HG03135 (cell line): ENCODE results near the gene GDAP2.
"Not testable (repeated sequence)": the region's sequence is repeated elsewhere in the genome, so short reads cannot be mapped to it uniquely, and the experiment has no call there.

ENCODE experiments used
- ATAC-seq: cut with Tn5 transposase; IDR thresholded peaks from one replicate; pipeline ENCODE4 v1.9.1; 2021; ENCODE audit warnings: mild to moderate bottlenecking, moderate library complexity; ENCODE audit not compliant: unreplicated experiment

GDAP2 gene

DNA sequence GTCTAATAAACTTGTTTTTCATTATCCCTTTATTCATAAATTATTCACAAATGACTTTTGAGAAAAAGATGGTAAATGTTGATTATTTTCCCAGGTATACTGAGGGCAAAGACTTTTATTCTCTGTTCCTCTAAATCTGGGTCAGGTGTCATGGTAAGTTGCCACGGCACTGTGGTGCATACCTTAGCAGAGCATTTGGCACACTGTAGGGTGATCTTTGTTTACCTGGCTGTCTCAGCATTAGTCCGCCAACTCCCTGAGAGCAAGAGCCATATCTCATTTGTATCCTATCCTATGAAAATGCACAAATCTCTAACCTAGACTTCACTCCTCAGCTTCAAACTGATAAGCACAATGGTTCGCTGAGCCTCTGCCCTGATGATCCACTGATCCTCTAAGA is 24.9 kb downstream of the GDAP2 start:
- no peak for ATAC-seq

DNA sequence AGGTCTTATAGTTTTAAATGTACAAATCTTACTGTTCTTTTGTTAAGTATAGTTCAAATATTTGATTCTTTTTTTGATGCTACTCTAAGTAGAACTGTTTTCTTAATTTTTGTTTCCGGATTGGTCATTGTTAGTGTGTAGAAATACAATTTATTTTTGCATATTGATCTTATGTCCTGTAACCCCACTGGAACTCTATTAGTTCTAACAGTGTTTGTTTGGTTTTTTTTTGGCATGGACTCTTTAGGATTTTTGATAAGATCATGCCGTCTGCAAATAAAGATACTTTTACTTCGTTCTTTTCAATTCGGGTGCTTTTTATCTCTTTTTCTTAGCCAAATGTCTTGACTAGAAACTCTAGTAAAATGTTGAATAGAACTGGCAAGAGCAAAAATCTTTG is 26.5 kb downstream of the GDAP2 start:
- no peak for ATAC-seq

DNA sequence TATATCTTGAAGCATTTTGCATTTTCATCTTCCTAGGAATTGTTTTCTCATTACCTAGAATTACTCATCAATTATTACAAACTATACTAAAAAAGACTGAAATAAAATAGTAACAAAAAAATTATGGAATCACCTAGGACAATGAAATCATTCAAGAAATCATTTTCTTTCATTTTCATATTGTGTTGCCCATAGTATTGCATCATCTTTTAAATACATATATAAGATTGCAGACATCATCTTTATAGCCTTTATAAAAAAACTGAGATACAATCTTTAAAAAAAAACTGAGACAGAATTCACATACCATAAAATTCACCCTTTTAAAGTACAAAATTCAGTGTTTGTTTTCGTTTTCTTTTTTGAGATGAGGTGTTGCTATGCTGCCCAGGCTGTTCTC is 29.6 kb downstream of the GDAP2 start:
- ATAC-seq, result no peak

DNA sequence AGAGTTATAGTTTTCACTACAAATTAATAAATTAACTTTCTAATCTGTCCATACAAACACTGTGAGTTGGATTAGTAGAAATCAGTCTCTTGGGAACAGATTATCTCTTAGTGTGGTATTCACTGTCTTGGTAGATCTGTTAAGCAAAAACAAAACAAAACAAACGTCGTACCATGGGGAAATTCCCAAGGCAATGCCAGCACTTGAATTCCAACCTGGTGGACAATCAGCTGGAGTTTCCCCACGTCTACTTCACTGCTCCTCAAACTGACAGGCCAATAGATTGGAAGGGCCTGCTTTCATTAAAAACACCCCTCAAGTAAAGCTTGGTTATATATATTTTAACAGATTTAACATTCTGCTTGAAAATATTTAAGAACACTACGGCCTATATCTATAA is 31.9 kb downstream of the GDAP2 start:
- no peak for ATAC-seq

DNA sequence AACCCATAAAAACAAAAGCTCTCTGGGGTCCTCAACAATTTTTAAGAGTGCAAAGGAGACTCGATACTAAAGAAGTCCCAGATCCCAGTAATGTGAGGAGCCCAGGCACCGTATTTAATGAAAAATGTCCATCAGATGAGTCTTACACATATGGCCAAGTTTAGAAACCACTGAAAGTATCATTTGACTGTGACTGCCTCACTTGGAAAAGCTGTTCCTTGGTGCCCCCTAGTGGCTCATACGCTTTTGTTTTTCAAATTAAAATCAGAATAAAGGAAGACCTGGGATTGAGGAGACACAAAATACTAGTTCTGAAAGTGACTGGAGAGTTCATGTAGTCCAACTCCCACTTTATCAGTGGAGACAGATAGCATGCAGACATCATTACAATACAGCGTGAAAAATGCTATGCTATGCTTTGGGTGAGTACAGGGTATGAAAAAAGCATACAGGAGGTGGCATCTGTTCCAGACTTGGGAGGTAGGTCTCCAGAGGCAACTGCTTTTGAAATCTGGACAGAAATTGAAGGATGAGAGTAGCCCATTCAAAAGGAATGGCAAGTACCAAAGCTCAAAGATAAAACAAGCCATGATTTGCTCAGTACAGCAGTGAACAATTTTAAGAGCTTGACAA is 33.8 kb downstream of the GDAP2 start:
- peak; percentile 75 for ATAC-seq

DNA sequence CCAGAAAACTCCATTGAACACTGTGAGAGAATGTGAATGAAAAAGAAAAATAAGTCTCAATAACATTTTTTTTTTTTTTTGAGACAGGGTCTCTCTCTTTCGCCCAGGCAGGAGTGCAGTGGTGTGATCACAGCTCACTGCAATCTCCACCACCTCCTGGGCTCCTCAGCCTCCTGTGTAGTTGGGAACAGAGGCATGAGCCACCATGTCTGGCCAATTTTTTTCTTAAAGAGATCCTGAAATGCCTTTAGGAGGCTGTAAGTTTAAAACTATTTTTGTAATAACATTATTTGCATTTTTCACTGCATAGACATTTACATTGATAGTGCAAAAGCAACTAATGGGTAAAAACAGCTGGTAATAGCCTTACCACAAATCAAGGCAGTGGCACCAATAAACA is 35.3 kb downstream of the GDAP2 start:
- no peak for ATAC-seq

DNA sequence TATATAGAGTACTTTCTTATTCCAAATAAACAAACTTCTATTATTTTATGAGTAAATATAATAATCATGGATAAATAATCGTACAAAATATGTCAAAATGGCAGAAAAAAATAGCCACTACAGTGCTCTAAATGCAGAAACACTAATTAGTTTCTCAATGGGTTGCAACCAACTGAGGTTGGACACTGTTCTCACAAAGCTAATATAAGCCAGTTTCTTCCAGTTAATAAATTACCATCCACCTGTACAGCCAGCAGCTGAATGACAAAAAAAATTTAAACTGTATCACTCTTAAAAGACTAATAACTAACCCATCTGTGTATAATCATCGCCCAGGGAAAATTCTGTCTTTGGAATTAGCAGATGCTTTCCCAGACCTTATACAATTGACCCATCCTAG is 36.9 kb downstream of the GDAP2 start:
- no peak for ATAC-seq

DNA sequence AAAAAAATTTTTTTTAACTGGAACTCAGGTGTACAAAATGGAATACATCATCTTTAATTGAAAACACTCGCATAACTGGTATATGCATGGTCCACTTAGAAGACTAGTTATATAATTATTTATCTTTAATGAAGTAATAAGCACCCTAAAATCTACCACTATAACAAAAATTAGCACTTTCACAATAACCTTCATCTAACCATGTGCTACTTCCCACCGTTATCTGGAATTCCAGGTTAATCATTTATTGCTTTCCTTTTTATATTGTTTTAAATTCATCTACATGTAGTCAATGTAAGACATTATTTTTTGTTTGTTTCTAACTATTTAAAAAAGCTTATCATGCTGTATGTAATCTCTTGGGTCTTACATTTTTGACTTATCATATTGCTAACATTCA is 39.0 kb downstream of the GDAP2 start:
- no peak for ATAC-seq

DNA sequence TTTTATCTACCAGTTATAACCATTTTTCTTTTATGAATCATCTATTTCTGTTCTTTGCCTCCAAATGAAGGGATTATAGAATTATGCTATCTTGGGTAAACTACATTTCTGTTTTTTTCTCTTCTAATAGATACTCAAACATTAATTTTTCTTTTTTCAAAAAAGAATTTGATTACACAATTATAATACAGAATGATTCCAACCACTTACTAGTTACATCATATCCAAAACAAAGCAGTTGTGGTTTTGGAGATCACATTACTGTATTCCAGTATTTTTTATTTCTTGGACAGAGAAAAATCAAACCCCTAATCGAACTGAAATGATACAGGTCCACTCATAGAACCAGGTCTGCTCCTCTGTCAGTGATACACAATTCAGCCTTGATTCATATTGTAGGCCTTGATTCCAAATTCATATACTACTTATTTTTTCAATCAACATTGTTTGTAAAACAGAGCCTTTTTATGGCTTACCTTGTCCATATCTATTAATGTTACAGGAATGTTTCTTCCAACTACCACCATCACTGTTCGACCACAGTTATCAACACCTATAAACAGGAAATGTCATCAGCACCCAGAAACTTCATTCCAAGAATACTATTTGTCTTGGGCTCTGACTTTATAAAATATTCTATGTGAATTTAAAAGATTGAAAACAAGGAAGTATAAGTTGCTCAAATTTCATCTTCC is 43.2 kb downstream of the GDAP2 start:
- no peak for ATAC-seq

DNA sequence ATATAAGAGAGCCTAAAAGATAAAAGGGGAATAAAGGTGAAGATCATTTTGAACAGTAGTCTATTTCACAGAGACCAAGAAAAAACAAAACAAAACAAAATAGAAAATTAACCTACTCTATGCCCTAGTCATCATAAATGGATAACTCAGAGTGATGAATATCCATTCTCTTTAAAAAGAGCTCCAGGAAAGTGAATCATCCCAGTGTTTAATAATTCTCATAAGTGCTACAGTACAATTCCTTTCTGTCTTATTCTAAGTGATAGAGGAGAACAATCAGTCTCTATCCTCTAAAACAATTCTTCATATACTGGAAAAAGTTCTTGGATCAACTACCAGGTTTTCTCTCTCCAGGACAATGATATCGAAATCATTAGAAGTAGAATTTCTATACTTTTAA is 45.8 kb downstream of the GDAP2 start:
- ATAC-seq, result no peak

DNA sequence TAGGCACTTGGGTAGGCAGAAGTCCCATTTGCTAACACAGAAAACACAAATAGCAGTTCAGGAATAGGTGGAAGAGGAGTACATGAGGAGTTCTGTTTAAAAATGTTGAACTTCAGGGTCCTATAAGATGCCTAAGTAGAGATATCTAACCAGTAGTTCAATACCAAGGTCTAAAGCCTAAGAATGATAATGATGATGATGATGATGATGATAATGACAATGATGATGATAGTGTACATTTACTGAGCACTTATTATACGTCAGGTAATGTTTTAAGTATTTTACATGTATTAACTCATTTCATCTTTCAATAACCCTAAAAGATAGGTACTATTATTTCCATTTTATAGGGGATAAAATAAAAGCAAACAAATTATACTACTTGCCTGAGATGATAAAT is 50.1 kb downstream of the GDAP2 start:
- ATAC-seq, result no peak

DNA sequence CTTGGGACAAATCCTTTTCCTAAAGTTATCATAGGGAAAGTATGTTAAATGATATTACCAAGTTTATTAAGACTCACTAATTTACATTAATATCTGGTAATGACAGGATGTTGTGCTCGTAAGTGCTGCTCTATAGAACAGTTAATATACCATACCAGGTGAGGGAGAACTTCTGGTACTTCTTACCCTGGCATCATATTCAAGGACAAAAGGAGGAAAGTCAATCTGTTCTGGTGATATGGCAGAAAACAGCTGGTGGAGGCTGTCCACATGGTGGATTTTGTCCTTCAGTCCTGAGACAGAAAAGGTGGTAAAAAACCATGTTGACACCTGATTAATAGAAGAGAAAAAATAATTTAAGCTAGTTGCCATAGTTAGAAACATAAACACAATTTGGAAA is 51.6 kb downstream of the GDAP2 start:
- ATAC-seq, result no peak

DNA sequence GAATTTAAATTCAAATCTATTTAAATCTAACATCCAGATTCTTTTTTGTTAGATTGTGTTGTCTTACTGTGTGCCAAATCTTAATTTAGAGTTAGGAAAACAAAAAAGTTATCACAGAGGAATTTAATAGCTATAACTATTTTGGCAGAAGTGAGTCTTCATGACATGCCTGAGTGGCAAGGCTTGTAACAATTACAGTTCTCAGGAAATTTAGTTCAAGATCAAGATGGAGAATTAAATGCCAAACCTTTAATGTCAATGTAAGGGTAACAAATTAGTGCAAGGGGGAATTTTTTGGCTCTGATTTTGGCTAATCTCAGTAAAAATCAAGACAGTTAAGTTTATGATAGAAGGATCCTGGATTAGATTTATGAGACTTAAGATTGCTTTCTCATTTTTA is 58.4 kb downstream of the GDAP2 start:
- no peak for ATAC-seq

DNA sequence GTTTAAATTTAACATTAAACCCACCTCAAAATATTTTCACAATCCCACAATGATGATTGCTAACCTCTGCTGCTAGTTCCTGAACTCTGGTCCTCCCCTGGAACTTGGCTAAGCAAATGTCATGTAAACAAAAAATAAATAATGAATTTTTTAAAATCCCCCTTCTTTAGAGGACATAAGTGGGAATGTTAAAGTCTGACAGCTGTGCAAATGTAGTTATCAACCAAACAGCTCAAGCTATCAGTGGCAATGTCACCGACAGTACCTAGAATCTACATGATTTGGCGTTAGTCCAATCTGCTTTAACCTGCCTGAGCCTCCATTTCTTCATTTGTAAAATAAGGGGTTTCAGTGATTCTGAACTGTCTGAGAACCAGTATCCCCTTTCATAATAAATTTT is 67.7 kb downstream of the GDAP2 start:
- ATAC-seq, result no peak

DNA sequence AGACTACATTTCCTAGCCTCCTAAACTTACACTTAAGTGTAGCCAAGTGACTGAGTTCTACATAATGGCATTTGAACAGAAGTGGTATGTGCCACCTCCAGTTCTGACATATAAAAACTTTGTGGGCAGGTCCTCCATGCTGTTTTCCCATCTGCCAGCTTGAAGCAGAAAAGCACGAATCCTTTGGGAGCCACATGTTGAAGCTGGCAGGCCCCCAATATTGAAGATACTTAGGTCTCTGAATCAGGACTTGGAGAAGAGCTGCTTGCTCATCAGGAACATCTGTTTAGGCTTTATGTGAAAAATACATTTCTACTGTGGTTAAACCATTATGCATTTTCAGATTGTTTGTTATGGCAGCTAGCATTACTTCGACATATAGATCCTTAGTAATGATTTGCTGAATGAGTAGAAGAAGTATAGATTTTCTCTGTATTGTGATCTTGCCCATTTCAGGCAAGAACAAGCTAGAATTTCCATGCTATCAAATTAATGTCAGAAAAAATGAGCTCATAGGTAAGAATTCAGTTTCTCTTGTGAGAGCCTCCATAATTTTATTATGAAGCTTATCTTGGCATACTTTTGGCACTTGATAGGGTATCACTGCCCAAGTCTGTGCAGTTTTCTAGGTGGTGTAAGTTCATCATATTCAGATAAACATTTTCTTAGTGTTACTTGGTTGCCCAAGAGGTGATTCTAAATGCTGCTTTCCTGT is 68.4 kb downstream of the GDAP2 start:
- ATAC-seq, result no peak

DNA sequence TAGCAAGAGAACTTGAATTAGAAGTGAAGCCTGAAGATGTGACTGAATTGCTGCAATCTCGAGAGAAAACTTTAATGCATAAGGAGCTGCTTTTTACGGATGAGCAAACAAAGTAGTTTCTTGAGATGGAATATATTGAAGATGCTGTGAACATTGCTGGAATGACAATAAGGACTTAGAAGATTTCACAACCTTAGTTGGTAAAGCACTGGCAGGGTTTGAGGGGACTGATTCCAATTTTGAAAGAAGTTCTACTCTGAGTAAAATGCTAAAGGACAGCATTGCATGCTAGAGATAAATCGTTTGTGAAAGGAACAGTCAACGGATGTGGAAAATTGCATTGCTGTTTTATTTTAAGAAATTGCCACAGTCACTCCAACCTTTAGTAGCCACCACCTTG is 69.5 kb downstream of the GDAP2 start:
- no peak for ATAC-seq

DNA sequence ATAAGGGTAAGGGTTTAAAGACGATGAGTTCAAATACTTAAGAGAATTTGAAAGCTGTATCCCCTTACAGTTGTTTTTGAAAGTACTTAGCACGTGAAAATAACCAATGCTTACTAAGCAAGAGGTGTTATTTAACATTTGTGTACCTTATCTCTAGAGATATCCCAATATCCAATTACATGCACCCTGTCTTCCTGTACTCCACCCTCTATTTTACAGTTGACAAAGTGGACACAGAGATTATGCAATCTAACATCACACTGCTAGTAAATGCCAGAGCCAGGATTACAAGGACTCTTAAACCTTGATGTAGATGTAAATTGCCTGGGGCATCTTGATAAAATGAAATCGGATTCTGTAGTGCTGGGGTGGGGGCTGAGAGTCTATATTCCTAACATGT is 72.0 kb downstream of the GDAP2 start:
- no peak for ATAC-seq

DNA sequence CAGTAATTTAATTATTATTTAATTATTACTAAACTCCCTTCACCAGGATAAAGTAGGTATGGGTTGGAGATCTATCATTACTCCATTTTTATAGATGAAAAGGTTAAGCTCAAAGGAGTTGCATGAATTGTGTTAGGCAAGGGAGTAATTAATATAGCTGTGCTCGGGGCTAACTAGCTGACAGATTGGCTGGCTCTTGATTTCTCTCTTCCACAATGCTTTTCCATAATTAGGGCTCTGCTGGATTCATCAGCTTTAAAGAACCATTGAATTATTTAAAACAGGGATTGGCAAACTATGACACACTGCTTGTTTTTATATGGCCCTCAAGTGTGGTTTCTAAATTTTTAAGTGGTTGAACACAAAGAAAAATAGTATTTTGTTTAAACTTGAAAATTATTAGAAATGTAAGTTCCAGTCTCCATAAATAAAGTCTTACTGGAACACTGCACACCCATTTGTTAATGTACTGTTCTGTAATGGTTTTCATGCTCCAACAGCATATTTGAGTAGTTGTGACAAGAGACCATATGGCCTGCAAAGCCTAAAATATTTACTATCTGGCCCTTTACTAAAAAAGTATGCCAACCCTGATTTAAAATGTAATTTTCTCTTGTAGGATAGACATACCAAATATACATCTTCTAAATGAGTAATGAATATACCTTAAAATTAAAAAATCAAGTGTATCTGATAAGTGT is 76.4 kb downstream of the GDAP2 start:
- ATAC-seq, result no peak

DNA sequence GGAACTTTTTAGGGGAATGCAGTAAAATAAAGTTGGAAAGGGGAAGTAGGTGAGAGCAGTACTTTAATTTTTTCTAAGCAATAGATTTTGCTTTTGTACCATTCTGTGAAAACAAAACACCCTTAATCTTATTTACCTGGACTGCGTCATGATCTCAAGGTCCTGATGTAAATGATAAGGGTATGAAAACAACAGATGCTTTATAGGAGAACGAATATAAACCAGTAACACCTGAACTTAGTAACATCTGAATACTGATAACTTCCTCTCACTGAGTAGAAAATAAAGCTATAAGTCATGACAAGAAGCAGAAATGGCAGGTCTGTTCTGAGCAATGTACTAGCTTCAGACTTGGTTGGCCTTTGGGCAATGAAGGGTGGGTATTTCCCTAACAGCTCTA is 77.7 kb downstream of the GDAP2 start:
- no peak for ATAC-seq

DNA sequence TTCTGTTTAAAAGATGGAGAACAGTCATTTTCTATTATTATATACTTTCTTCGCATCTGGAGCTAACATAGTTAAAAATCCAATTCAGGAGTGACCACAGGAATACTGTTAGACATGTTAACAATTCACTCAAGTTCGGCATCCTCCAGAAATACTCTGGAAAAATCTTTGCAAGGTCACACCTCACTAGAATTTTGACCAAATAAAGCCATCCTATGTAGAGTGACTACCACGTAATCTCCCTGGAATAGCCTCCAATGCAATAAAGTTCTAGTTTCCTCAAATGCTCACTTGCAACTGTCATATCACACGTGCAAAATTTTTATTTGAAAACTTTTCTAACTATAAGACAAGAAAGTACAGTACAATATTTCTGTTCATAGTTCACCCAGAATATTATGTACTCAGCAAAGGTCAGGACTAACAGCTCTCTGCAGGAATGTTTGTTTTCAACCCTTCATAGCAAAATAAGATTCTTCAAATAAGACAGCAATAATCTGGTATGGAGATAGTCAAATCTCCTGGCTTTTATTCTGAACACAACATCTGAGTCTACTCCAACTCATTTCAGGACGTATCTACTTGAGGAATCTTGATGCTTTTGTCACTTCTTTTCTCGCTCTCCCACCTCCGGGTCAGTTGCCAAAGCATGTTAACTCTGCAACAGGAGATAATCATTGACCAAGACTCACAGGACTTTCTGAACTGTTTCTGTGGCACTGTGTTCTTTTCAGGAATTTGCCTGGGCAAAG is 82.6 kb downstream of the GDAP2 start:
- no peak for ATAC-seq

DNA sequence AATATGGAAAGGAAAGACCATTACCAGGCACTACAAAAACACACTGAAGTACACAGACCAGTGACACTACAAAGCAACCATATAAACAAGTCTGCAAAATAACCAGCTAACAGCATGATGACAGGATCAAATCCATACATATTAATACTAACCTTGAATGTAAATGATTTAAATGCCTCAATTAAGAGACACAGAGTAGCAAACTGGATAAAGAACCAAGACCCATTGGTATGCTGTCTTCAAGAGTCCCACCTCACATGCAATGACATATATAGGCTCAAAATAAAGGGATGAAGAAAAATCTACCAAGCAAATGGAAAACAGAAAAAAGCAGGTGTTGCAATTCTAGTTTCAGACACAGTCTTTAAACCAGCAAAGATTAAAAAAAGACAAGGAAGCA is 84.9 kb downstream of the GDAP2 start:
- ATAC-seq, result not testable (repeated sequence)
